Thyroid gland (tissue), 4 donors: ENCODE results near the gene DARS1. TPM values are rescaled to one million over a fixed set of nuclear protein-coding genes. Genes with fewer than 3 reads are reported as not detected.
A peak's percentile ranks its signal among the peaks of the same experiment; 100 is the strongest.

Experiments
- DNase-seq, 2 donors: peaks; one replicate each; pipeline ENCODE4 v3.0.0-alpha.2; 2019
- H3K27ac ChIP-seq, 3 donors: fragments of 200-600 bp; sonication (generic); 1 replicate in 2 of 3; 2 replicates in 1 of 3; pipeline ENCODE4 v1.5.1; 2016 to 2019; ENCODE audit warnings: mild to moderate bottlenecking in 1 of 3, moderate library complexity in 1 of 3
- H3K27me3 ChIP-seq: fragments of 200-600 bp; sonication (generic); one replicate; pipeline ENCODE4 v1.5.1; 2019
- H3K36me3 ChIP-seq, 2 donors: fragments of 200-600 bp; sonication (generic); one replicate each; pipeline ENCODE4 v1.5.1; 2016 to 2019
- H3K4me1 ChIP-seq, 2 donors: fragments of 200-600 bp; sonication (generic); one replicate each; pipeline ENCODE4 v1.5.1; 2017 to 2019
- H3K4me3 ChIP-seq, 3 donors: fragments of 200-600 bp; sonication (generic); replicated peaks in 1 of 3; 1 replicate in 2 of 3; 2 replicates in 1 of 3; pipeline ENCODE4 v1.5.1; 2016; ENCODE audit warnings: mild to moderate bottlenecking in 1 of 3
- H3K9me3 ChIP-seq: fragments of 200-600 bp; sonication (generic); one replicate; pipeline ENCODE4 v1.5.1; 2017
- POLR2A ChIP-seq, 2 donors: fragments of 450-650 bp; IDR thresholded peaks; one replicate each; pipeline ENCODE4 v1.6.1; 2017; ENCODE audit warnings: antibody characterized with exemption in 2 of 2, mild to moderate bottlenecking in 2 of 2, moderate library complexity in 1 of 2
- WGBS, 2 donors: methylation state at CpG; one replicate each; pipeline ENCODE4 v1.1.5; 2017; 5-methylcytosine and 5-hydroxymethylcytosine counted together
- intact Hi-C: fragments of 100-400 bp; cut with DNase I; formaldehyde crosslinking; loops from one replicate; pipeline ENCODE4 v1.15.1; 2023
- total RNA-seq, 4 donors: library from RNA; depleted of rRNA; stranded (reverse); fragments of >200 nt; gene quantifications; one replicate each; pipeline ENCODE4 v1.2.3, GENCODE V29; 2016
- TF ChIP-seq, protein P1 (sequence below), 6 experiments: fragments of 200-600 bp in 3 of 6; fragments of 450-650 bp in 3 of 6; sonication (generic) in 3 of 6; IDR thresholded peaks; one replicate each; pipeline ENCODE4 v1.5.1; 2016 to 2019; ENCODE audit warnings: antibody characterized with exemption in 6 of 6, mild to moderate bottlenecking in 2 of 6, inconsistent platforms in 1 of 6, moderate library complexity in 1 of 6

The DARS1 gene
- total RNA-seq, 4 donors from 2014 or later = 69.6 to 94.4 (median 75.9) TPM

DNA sequence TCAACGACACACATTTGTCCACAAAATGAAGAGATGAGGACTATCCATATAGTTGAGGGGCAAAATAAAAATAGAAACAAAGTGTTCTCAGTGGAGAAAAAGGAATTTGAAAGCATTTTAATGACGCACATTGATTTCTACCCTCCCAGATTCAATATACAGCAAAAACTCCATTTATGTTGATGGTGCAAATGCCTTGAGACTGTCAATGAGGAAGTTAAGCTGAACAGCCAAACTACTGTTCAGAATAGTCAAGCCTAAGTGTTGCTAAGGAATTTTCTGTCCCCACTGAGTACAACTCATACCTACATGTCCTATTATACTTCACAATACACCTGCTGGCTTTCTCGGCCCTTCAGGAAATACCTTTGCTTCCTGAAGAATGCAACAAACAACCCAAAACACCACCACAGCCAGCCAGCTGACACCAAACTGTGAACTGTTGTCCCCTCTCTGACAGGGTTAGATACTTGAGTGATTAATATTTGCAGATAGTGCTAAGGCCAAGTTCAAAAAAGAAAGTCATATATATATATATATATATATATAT lies 27.8 kb upstream of the DARS1 start:
- intact Hi-C loops = no loop called here
- H3K4me3 ChIP-seq = no peak overlapping the region

DNA sequence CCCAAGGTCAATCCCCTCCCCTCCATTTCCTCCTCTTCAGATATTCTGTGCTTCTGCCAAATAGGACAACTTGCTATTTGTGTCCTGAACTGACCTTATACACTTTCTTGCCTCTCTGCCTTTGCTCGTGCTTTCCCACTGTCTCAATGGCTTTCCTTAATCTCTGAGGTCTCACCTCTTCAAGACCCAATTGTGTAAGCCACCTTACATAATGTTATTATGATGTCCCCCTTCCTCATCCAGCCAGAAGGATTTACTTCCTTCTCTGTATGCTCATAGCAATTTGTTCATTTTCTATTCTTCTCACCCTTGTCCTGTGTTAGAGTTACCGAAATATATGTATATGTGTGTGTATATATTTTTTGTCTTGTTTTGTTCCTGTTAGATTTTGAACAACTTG lies 26.9 kb upstream of the DARS1 start:
- 82 to 86% methylated on average over 2 of the region's 2 CpGs for WGBS, 2 donors

More for the DNA sequence above, 27.8 kb upstream of the DARS1 start:
- H3K4me1 ChIP-seq = peaks cover 5 to 13% of the 10 kb centered on the region in 2 donors
- 88 to 90% methylated on average over 3 of the region's 3 CpGs for WGBS, 2 donors
- no peak for DNase-seq
- no peaks in the 10 kb centered on the region for H3K36me3 ChIP-seq
- H3K27ac ChIP-seq = no peak overlapping the region
- H3K9me3 ChIP-seq = no peaks in the 10 kb centered on the region
- TF ChIP-seq, protein P1, sequence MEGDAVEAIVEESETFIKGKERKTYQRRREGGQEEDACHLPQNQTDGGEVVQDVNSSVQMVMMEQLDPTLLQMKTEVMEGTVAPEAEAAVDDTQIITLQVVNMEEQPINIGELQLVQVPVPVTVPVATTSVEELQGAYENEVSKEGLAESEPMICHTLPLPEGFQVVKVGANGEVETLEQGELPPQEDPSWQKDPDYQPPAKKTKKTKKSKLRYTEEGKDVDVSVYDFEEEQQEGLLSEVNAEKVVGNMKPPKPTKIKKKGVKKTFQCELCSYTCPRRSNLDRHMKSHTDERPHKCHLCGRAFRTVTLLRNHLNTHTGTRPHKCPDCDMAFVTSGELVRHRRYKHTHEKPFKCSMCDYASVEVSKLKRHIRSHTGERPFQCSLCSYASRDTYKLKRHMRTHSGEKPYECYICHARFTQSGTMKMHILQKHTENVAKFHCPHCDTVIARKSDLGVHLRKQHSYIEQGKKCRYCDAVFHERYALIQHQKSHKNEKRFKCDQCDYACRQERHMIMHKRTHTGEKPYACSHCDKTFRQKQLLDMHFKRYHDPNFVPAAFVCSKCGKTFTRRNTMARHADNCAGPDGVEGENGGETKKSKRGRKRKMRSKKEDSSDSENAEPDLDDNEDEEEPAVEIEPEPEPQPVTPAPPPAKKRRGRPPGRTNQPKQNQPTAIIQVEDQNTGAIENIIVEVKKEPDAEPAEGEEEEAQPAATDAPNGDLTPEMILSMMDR (IDR thresholded peaks at IDR 0.05) = no peak
- no peaks in the 10 kb centered on the region for H3K27me3 ChIP-seq

DNA sequence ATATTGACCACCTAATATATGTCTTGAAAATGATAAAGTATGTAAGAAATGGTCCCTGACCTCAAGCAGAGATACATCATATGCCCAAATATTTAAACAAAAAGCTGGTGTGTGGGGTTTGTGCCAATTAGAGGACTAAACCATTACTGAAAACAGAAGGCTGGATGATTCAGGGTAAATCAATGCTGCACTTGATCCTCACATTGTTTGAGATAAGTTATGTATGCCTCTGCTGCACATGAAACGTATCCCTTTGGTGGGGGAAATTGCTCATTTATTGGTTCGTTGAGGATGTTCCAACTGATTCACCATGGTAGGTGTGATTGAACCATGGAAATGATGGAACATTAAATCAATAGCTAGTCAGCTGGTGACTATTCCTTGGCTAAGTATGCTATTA lies 24.7 kb upstream of the DARS1 start:
- DNase-seq = no peak
- no peaks in the 10 kb centered on the region for H3K27me3 ChIP-seq
- 94 to 96% methylated on average over 2 of the region's 2 CpGs for WGBS, 2 donors
- no peak for TF ChIP-seq POLR2A (IDR thresholded peaks at IDR 0.05)
- TF ChIP-seq, protein P1 (IDR thresholded peaks at IDR 0.05) = no peak
- H3K27ac ChIP-seq = no peak overlapping the region
- no peaks in the 10 kb centered on the region for H3K36me3 ChIP-seq
- intact Hi-C loops = no loop called here
- no peak overlapping the region for H3K4me3 ChIP-seq
- peaks cover 5 to 13% of the 10 kb centered on the region in 2 donors for H3K4me1 ChIP-seq
- no peaks in the 10 kb centered on the region for H3K9me3 ChIP-seq

More for the DNA sequence above, 26.9 kb upstream of the DARS1 start:
- no peak for TF ChIP-seq POLR2A (IDR thresholded peaks at IDR 0.05)
- intact Hi-C loops = no loop called here
- DNase-seq = no peak
- no peak overlapping the region for H3K27ac ChIP-seq
- H3K27me3 ChIP-seq = no peaks in the 10 kb centered on the region
- H3K4me3 ChIP-seq = no peak overlapping the region
- peaks cover 5 to 13% of the 10 kb centered on the region in 2 donors for H3K4me1 ChIP-seq
- H3K9me3 ChIP-seq = no peaks in the 10 kb centered on the region
- H3K36me3 ChIP-seq = no peaks in the 10 kb centered on the region

DNA sequence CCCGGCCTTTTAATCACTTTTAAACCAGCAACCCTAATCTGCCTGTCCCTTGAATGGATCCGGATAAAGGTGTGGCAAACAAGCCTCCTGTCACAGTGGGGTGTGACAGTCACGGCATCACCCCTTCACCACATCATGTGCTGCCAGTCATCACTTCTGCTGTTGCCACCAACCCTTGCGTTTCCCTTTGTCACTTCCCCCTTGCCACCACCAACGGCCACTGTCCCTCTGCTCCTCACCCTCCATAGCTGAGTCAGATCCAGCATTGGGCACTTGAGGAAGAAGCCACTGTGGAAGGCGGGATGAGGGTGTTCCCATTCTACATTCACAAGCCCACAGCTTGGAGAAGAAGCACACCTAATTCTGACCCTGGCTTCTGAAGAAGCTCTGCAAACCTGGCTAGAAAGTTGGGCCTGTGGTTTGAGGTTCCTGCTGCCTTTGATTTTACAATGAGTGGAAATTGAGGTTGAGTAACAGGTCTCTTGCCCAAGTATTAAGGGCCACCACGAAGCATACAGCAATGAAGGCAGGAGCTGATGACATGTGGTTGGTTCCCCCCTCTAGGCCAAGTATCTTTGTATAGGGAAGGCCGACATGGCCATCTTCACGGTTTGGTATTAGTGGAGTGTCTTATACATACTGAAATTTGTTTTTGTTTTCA lies 22.9 kb upstream of the DARS1 start:
- DNase-seq = peak; percentile 11 to 21
- Histone ChIP-seq H3K9me3 (no peaks in the 10 kb centered on the region), H3K4me3 (no peak overlapping the region), H3K4me1 (no peaks in the 10 kb centered on the region), H3K27me3 (no peaks in the 10 kb centered on the region), H3K36me3 (no peaks in the 10 kb centered on the region), H3K27ac (no peak overlapping the region)
- 77 to 82% methylated on average over 9 of the region's 9 CpGs for WGBS, 2 donors
- TF ChIP-seq POLR2A (IDR thresholded peaks at IDR 0.05) = no peak
- TF ChIP-seq, protein P1 (IDR thresholded peaks at IDR 0.05) = no peak
- intact Hi-C loops = no loop called here

DNA sequence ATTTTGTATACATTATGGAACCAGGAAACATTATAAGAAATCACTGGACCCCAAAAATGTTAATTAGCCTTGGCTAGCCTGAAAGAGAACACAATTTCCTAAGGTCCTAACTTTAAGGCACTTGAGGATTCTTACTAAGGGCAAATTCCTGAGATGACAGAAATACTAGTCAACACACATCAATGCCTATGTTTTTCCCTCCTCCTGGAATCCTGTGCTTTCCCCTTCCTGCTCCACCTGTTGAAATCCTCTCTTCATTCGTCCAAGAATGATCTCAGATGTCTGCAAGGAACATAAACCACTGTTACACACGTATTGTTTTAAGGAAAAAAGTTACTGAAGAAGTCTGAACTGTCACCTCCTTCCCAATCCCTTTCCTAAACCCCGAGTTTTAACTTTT lies 21.2 kb upstream of the DARS1 start:
- no peaks in the 10 kb centered on the region for H3K27me3 ChIP-seq
- intact Hi-C loops = no loop called here
- H3K27ac ChIP-seq = no peak overlapping the region
- WGBS, 2 donors = 72 to 77% methylated on average over 3 of the region's 3 CpGs
- no peak overlapping the region for H3K4me3 ChIP-seq
- H3K4me1 ChIP-seq = no peaks in the 10 kb centered on the region
- no peak for DNase-seq
- no peaks in the 10 kb centered on the region for H3K36me3 ChIP-seq
- no peak for TF ChIP-seq POLR2A (IDR thresholded peaks at IDR 0.05)
- TF ChIP-seq, protein P1 (IDR thresholded peaks at IDR 0.05) = no peak
- no peaks in the 10 kb centered on the region for H3K9me3 ChIP-seq
